ENCODE data around the gene DYRK4.

The DYRK4 gene

DNA sequence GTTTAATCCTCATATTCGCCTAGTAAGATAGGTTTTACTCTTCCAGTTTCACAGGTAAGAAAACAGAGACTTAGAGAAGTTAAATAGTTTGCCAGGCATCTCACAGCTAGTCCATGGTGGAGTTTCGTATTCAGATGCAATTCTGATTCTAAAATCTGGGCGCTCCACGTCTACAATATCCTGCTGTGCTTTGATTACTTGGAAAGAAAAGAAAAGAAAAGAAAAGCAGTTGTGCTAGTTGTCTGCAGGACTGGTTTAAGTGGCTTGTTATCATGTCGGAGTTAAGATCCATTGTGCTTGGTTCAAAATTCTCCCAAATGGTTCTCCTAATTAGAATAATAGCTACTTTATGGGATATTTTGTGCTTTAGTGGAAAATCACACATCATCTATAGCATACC, 68.3 kb downstream of the DYRK4 start:
- DNase-seq, result no peak

DNA sequence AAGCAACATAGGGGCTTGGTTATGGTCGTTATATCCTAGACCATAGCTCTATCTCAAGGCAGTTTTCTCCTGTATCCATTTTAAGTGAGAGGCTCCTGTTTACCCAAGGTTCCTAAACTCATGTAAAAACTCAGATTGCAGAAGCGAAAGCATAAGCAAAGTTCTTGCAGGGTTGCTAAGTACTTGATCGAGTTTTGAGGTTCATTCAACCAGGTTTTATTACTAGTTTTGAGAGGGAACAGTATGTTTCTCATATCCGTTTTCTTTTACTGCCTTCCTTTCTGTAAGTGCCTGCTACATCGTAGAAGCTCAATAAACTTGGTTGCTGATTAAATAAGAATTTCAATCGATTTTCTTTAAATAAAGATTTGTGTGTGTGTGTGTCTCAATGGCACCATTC, 81.7 kb downstream of the DYRK4 start:
- DNase-seq, result no peak

DNA sequence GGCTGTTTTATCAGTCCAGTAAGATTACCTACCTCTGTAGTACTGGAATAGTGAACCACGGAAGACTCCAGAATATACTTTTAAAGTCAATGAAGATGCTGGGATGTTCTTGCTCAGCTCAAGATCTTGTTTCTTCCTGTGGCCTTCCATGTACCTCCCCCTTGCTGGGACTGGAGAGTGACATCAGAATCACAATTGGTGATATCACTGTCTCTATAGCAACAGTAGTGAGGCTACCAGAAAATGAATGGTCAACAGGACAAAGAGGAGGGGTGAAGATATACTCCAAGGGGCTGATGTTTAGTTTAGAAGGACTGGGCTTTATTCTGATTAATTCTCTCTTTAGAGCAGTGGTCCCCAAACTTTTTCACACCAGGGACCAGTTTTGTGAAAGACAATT, 83.0 kb downstream of the DYRK4 start:
- no peak for DNase-seq

DNA sequence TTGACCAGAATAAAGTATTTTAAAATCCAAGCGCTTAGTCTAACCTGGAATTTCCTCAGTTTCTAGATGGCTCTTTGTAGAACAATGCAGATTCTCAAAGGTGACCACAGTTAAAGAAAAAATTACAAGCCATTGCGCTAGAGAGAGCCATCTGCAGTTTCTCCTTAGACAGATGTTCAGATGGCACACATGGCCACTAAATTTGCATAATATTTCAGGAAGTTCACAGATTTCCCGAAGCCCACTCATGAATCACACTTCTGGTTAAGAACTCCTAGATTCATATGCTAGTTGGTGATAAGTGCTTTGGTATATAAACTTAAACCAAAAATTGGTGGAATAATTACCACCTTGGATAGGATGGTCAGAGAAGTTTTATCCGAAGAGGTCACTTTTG, 86.1 kb downstream of the DYRK4 start:
- DNase-seq, result peak in 1 of 2 donors; percentile 1

- DNase-seq, result peak; percentile 71 to 74
Observed at GRCh38 chr12:4648501-4649357, 86.7 kb downstream of the DYRK4 start, which contains the start of the genes AKAP3 and NDUFA9. AKAP3 (minus strand) TSS chr12:4649051; CDS start chr12:4638196, 10,855 bp downstream. NDUFA9 (plus strand) TSS chr12:4649114; CDS start chr12:4649127, 13 bp downstream.

DNA sequence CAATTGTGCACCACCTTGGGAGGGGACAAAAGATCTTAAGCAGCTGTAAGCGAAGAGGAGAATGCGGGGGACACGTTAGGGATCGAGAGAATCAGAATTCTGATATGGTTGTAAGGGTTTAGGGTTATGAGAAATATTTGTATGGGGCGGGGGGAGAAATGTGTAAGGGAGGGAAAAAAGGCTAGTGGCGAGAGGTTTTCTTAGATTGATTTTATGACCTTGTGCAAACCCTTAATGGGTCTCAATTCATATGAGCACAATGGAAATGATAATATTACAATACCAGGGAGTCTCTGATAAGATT, 87.3 kb downstream of the DYRK4 start:
- no peak for DNase-seq

- DNase-seq, result no peak
Observed at GRCh38 chr12:4653257-4653656, 91.2 kb downstream of the DYRK4 start.

DNA sequence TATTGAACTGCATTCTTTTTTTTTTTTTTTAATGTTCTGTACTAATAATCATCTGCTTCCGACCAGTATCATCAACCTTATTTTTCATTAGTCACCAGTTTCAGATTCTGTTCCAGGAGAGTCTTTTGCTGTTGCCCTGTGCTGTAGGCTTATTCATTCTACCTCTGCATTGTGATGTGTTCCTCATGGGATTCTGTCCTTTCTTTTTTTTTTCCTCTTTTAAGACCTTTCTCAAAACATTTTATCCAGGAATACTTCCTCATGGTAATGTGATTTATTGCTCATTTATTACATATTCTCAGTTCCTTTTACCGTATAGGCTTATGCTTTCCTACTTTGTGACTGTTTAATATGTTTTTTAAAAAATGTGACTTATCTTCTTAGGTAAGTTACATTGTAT, 91.7 kb downstream of the DYRK4 start:
- no peak for DNase-seq

Data from activated CD4-positive, alpha-beta T cell treated with anti-CD3 and anti-CD28 coated beads for 4 hours (primary cell).